Measurements from ENCODE around the gene TM4SF4. TPM values are rescaled to one million over a fixed set of nuclear protein-coding genes. Genes with fewer than 3 reads are reported as not detected.

Gene TM4SF4, protein sequence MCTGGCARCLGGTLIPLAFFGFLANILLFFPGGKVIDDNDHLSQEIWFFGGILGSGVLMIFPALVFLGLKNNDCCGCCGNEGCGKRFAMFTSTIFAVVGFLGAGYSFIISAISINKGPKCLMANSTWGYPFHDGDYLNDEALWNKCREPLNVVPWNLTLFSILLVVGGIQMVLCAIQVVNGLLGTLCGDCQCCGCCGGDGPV
- total RNA-seq: under 0.01 TPM in 1 of 2 replicates, not detected in the other

DNA sequence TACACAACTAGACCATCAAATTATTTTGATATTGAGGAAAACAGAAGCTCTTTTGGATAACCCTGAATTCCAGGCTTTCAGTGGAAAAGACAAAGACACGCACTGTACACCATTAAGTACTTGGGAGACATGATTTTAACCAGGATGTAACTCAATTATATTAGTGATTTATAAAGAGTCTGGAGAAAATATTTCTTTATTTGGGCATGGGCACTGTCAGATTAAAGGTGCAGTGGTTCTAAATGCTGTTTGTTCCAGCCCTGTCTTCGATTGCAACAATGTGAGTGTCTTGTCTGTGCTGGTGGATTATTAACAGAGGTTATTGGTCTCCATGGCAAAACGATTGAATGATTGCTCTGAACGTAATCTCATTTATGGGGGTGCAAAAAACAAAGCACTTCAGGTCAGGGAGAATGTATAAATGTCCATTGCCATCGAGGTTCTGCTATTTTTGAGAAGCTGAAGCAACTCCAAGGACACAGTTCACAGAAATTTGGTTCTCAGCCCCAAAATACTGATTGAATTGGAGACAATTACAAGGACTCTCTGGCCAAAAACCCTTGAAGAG is at the start of gene TM4SF4:
TSS of gene TM4SF4 (plus strand) at position 448 of the 568 bp plus-strand sequence. CDS start 181 bp downstream, outside the sequence.
- DNase-seq (ENCODE audit: low read depth): no peak
- TF ChIP-seq, protein P1, sequence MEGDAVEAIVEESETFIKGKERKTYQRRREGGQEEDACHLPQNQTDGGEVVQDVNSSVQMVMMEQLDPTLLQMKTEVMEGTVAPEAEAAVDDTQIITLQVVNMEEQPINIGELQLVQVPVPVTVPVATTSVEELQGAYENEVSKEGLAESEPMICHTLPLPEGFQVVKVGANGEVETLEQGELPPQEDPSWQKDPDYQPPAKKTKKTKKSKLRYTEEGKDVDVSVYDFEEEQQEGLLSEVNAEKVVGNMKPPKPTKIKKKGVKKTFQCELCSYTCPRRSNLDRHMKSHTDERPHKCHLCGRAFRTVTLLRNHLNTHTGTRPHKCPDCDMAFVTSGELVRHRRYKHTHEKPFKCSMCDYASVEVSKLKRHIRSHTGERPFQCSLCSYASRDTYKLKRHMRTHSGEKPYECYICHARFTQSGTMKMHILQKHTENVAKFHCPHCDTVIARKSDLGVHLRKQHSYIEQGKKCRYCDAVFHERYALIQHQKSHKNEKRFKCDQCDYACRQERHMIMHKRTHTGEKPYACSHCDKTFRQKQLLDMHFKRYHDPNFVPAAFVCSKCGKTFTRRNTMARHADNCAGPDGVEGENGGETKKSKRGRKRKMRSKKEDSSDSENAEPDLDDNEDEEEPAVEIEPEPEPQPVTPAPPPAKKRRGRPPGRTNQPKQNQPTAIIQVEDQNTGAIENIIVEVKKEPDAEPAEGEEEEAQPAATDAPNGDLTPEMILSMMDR (IDR thresholded peaks at IDR 0.05; ENCODE audit: insufficient read depth, low read depth, low read length): no peak
- no peak within 1 kb of the TSS for H3K4me3 ChIP-seq (ENCODE audit: low read depth, low read length)

DNA sequence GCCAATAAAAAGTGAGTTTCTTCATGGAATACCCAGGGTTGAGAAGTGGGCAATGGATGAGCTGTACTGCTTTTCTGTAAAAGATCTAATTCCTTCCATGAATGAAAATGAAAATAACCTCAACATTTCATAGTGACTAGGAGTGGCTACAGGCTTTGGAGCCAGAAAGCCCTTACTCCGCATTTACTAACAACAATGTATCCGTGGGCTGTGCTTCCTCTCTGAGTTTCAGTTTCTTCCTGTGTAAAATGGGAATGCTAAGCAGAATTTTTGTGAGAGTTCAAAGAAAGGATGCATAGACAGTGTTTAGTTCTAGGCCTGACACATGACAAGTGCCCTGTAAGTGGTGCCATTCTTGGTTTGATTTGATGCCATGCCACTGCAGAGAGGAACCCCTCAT is 49.6 kb upstream of the TM4SF4 start:
- TF ChIP-seq, protein P1 (IDR thresholded peaks at IDR 0.05; ENCODE audit: insufficient read depth, low read depth, low read length): no peak
- no peak for DNase-seq (ENCODE audit: low read depth)
- no peak overlapping the region for H3K4me3 ChIP-seq (ENCODE audit: low read depth, low read length)

DNA sequence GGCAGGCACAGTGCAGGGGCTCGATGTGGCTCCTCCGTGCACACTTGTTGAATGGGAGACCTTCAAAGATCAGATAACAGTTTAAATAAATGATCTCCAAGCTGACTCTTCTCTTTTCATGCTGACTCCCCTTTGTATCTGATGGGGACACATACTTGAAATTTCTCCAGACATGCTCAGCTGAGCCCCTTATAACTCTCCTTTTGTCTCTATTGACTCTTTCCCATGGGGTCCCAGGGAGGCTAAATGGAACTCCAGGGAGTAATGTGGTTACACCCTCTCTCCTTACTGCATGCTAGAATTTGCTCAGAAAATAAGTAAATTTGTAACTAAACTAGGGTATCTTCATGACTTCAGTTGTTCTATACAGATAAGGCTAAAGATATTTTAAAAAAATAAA is 48.2 kb upstream of the TM4SF4 start:
- TF ChIP-seq, protein P1 (IDR thresholded peaks at IDR 0.05; ENCODE audit: insufficient read depth, low read depth, low read length): no peak
- H3K4me3 ChIP-seq (ENCODE audit: low read depth, low read length): no peak overlapping the region
- DNase-seq (ENCODE audit: low read depth): no peak

DNA sequence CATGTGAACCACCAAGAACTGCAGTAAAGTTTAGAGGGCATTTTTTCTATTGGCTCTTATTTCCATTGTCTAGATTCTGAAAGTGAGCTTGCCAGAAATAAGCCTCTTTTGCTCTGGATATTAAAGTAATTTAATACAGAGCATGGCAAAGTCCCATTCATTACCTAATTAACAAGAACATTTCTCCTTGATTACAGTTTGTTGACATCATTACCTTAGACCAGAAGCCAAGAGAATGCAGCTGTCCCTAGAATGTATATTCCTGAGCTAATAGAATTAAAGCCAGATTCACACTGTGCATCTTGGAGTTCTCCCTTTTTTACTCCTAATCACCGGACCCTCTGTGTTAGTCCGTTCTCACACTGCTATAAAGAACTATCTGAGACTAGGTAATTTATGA is 46.4 kb upstream of the TM4SF4 start:
- no peak overlapping the region for H3K4me3 ChIP-seq (ENCODE audit: low read depth, low read length)
- DNase-seq (ENCODE audit: low read depth): no peak
- TF ChIP-seq, protein P1 (IDR thresholded peaks at IDR 0.05; ENCODE audit: insufficient read depth, low read depth, low read length): no peak

DNA sequence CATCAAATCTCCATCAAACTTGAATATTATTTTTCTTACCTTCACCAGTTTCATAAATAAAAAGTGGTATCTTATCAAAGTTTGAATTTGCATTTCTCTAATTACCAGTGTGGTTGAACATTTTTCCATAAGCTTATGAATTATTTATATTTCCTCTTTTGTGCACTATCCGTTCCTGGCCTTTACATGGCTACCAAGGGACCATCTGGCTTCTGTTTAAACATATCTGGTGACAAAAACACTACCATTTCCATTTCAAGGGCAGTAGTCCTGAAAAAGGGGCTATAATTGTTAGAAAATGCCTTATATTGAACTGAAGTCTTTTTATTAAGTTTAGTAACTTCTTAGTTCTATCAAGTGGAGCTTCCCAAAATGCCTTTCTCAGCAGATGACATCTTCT is 44.3 kb upstream of the TM4SF4 start:
- no peak overlapping the region for H3K4me3 ChIP-seq (ENCODE audit: low read depth, low read length)
- TF ChIP-seq, protein P1 (IDR thresholded peaks at IDR 0.05; ENCODE audit: insufficient read depth, low read depth, low read length): no peak
- no peak for DNase-seq (ENCODE audit: low read depth)

DNA sequence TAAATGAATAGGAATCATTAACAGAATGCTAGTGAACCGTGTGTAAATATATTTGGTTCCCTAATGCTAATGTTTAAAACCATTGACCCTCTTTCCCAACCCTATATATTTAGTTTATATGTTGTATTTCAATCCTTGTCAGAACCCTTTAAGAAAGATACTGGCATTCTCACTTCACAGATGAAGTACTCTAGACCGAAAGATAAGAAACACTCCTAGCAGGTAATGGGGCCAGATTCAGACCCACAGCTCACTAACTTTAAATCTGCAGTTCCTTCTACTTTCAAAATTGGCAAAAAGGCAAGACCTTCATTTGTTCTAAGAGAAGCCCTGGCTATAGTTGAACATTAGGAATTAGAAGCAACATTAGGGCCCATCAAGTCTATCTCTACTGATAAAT is 42.3 kb upstream of the TM4SF4 start:
- DNase-seq (ENCODE audit: low read depth): no peak
- TF ChIP-seq, protein P1 (IDR thresholded peaks at IDR 0.05; ENCODE audit: insufficient read depth, low read depth, low read length): no peak

More for the DNA sequence above, 42.3 kb upstream of the TM4SF4 start:
- H3K4me3 ChIP-seq (ENCODE audit: low read depth, low read length): no peak overlapping the region

Data from fibroblast of villous mesenchyme (primary cell).